ENCODE measurements around the gene COL27A1. TPM values are rescaled to one million over a fixed set of nuclear protein-coding genes. Genes with fewer than 3 reads are reported as not detected.

Gene COL27A1
- total RNA-seq, 1 experiment from 2014 or later: 37.0 TPM

- ChIA-PET CTCF (no interaction called here), POLR2A (ENCODE audit: low non-redundant PET) (no interaction called here)
- DNase-seq (ENCODE audit: low spot score): no peak
- intact Hi-C loops (cut with micrococcal nuclease; ENCODE audit: unreplicated experiment): no loop called here
- Histone ChIP-seq H3K4me3 (ENCODE audit: low read depth, low read length, poor library complexity, severe bottlenecking) (no peak overlapping the region), H3K36me3 (ENCODE audit: insufficient read depth, low read length, poor library complexity, severe bottlenecking) (no peaks in the 10 kb centered on the region), H3K4me1 (ENCODE audit: insufficient read depth, low read length, poor library complexity, severe bottlenecking) (no peaks in the 10 kb centered on the region), H3K27me3 (replicated peaks; ENCODE audit: insufficient read depth, low read depth, low read length, poor library complexity) (peaks cover 14% of the 10 kb centered on the region), H3K27ac (ENCODE audit: low read depth, low read length, poor library complexity, severe bottlenecking) (no peak overlapping the region), H3K9me3 (ENCODE audit: low read depth, low read length, poor library complexity, severe bottlenecking) (no peaks in the 10 kb centered on the region)
- no peak for TF ChIP-seq EZH2 (IDR thresholded peaks at IDR 0.05; ENCODE audit: borderline replicate concordance, low read depth, low read length, poor library complexity, severe bottlenecking)
- no peak for TF ChIP-seq CTCF (conservative IDR thresholded peaks at IDR 0.05; ENCODE audit: low read depth, low read length)
- no TSS peak for BruUV-seq (replicated peaks)
These were observed 43.0 kb upstream of the COL27A1 start for GRCh38 chr9:114112325-114112724.

- DNase-seq (ENCODE audit: low spot score): peak; percentile 23
- no peak for TF ChIP-seq EZH2 (IDR thresholded peaks at IDR 0.05; ENCODE audit: borderline replicate concordance, low read depth, low read length, poor library complexity, severe bottlenecking)
- no peak for TF ChIP-seq CTCF (conservative IDR thresholded peaks at IDR 0.05; ENCODE audit: low read depth, low read length)
- intact Hi-C loops (cut with micrococcal nuclease; ENCODE audit: unreplicated experiment): no loop called here
- Histone ChIP-seq H3K27me3 (replicated peaks; ENCODE audit: insufficient read depth, low read depth, low read length, poor library complexity) (peaks cover 14% of the 10 kb centered on the region), H3K4me1 (ENCODE audit: insufficient read depth, low read length, poor library complexity, severe bottlenecking) (no peaks in the 10 kb centered on the region), H3K36me3 (ENCODE audit: insufficient read depth, low read length, poor library complexity, severe bottlenecking) (no peaks in the 10 kb centered on the region), H3K4me3 (ENCODE audit: low read depth, low read length, poor library complexity, severe bottlenecking) (no peak overlapping the region), H3K9me3 (ENCODE audit: low read depth, low read length, poor library complexity, severe bottlenecking) (no peaks in the 10 kb centered on the region), H3K27ac (ENCODE audit: low read depth, low read length, poor library complexity, severe bottlenecking) (no peak overlapping the region)
- BruUV-seq (replicated peaks): no TSS peak
- POLR2A ChIA-PET (ENCODE audit: low non-redundant PET): no interaction called here
- CTCF ChIA-PET: no interaction called here
These were observed 42.4 kb upstream of the COL27A1 start for GRCh38 chr9:114112778-114113584.

GRCh38 chr9:114114364-114114763 lies 41.0 kb upstream of the COL27A1 start:
- CTCF ChIA-PET: no interaction called here
- BruUV-seq (replicated peaks): no TSS peak
- Histone ChIP-seq H3K4me1 (ENCODE audit: insufficient read depth, low read length, poor library complexity, severe bottlenecking) (no peaks in the 10 kb centered on the region), H3K36me3 (ENCODE audit: insufficient read depth, low read length, poor library complexity, severe bottlenecking) (no peaks in the 10 kb centered on the region), H3K4me3 (ENCODE audit: low read depth, low read length, poor library complexity, severe bottlenecking) (no peak overlapping the region), H3K9me3 (ENCODE audit: low read depth, low read length, poor library complexity, severe bottlenecking) (no peaks in the 10 kb centered on the region), H3K27me3 (replicated peaks; ENCODE audit: insufficient read depth, low read depth, low read length, poor library complexity) (peaks cover 14% of the 10 kb centered on the region), H3K27ac (ENCODE audit: low read depth, low read length, poor library complexity, severe bottlenecking) (no peak overlapping the region)
- intact Hi-C loops (cut with micrococcal nuclease; ENCODE audit: unreplicated experiment): no loop called here
- TF ChIP-seq CTCF (conservative IDR thresholded peaks at IDR 0.05; ENCODE audit: low read depth, low read length): no peak
- POLR2A ChIA-PET (ENCODE audit: low non-redundant PET): interaction anchor here (0.6 kb wide), 1 partner anchor 147 kb away, joined by 5 read pairs; no protein-coding TSS in a partner anchor
- DNase-seq (ENCODE audit: low spot score): no peak

Data from A673 (cell line).